Osteoblast (primary cell): ENCODE measurements around the gene GOLPH3L. TPM values are rescaled to one million over a fixed set of nuclear protein-coding genes. Genes with fewer than 3 reads are reported as not detected.
"Not testable (repeated sequence)": the region's sequence is repeated elsewhere in the genome, so short reads cannot be mapped to it uniquely, and the experiment has no call there.

Experiments
- DNase-seq: peaks from one replicate; pipeline ENCODE4 v3.0.0; 2011; ENCODE audit warnings: low spot score, mixed read lengths; ENCODE audit not compliant: insufficient read length; ENCODE audit errors: missing footprints
- H2AFZ ChIP-seq: 2 replicates; pipeline ENCODE4 v1.6.0; 2011; ENCODE audit warnings: mild to moderate bottlenecking, low read length
- H3K27ac ChIP-seq: 2 replicates; pipeline ENCODE4 v1.5.1; 2011; ENCODE audit warnings: mild to moderate bottlenecking, low read depth, low read length, moderate library complexity
- H3K27me3 ChIP-seq: 2 replicates; pipeline ENCODE4 v1.6.0; 2012; ENCODE audit warnings: mild to moderate bottlenecking, control low read depth, inconsistent platforms, low read length, moderate library complexity; ENCODE audit not compliant: insufficient read depth
- H3K36me3 ChIP-seq: 2 replicates; pipeline ENCODE4 v1.5.1; 2011; ENCODE audit warnings: mild to moderate bottlenecking, low read length, control low read depth, moderate library complexity; ENCODE audit not compliant: insufficient read depth
- H3K4me1 ChIP-seq: 2 replicates; pipeline ENCODE4 v1.5.1; 2011; ENCODE audit warnings: mild to moderate bottlenecking, low read length, control low read depth, moderate library complexity; ENCODE audit not compliant: insufficient read depth
- H3K4me2 ChIP-seq: 2 replicates; pipeline ENCODE4 v1.6.0; 2011; ENCODE audit warnings: mild to moderate bottlenecking, low read length; ENCODE audit not compliant: insufficient read depth
- H3K4me3 ChIP-seq: fragments of 200-600 bp; sonication (generic); 3 replicates; pipeline ENCODE4 v1.5.1; 2012; ENCODE audit warnings: mild to moderate bottlenecking, low read length, inconsistent platforms; ENCODE audit not compliant: insufficient read depth
- H3K79me2 ChIP-seq: 2 replicates; pipeline ENCODE4 v1.6.0; 2012; ENCODE audit warnings: mild to moderate bottlenecking, low read length, control low read depth, inconsistent platforms; ENCODE audit not compliant: insufficient read depth
- H3K9me3 ChIP-seq: 2 replicates; pipeline ENCODE4 v1.5.1; 2011; ENCODE audit warnings: low read depth, low read length, control low read depth
- H4K20me1 ChIP-seq: 2 replicates; pipeline ENCODE4 v1.6.0; 2012; ENCODE audit warnings: mild to moderate bottlenecking, low read length, control low read depth; ENCODE audit not compliant: insufficient read depth
- total RNA-seq: library from RNA; depleted of rRNA; stranded (reverse); fragments of >200 nt; gene quantifications from 2 replicates; pipeline ENCODE4 v1.2.3, GENCODE V29; 2012
- TF ChIP-seq, protein P1 (sequence below): IDR thresholded peaks from 2 replicates; pipeline ENCODE4 v1.5.1; 2011; ENCODE audit warnings: mild to moderate bottlenecking, low read depth, low read length, moderate library complexity; ENCODE audit errors: extremely low read depth

GOLPH3L gene
- total RNA-seq, 1 donor = 17.0 TPM

GRCh38 chr1:150662811-150663210, 34.1 kb downstream of the GOLPH3L start:
- TF ChIP-seq, protein P1, sequence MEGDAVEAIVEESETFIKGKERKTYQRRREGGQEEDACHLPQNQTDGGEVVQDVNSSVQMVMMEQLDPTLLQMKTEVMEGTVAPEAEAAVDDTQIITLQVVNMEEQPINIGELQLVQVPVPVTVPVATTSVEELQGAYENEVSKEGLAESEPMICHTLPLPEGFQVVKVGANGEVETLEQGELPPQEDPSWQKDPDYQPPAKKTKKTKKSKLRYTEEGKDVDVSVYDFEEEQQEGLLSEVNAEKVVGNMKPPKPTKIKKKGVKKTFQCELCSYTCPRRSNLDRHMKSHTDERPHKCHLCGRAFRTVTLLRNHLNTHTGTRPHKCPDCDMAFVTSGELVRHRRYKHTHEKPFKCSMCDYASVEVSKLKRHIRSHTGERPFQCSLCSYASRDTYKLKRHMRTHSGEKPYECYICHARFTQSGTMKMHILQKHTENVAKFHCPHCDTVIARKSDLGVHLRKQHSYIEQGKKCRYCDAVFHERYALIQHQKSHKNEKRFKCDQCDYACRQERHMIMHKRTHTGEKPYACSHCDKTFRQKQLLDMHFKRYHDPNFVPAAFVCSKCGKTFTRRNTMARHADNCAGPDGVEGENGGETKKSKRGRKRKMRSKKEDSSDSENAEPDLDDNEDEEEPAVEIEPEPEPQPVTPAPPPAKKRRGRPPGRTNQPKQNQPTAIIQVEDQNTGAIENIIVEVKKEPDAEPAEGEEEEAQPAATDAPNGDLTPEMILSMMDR = no peak
- Histone ChIP-seq H3K36me3 (peaks cover 6% of the 10 kb centered on the region), H3K4me3 (no peak overlapping the region), H2AFZ (no peak overlapping the region), H3K4me1 (no peaks in the 10 kb centered on the region), H3K79me2 (no peaks in the 10 kb centered on the region), H3K4me2 (no peak overlapping the region), H3K27ac (no peak overlapping the region), H3K27me3 (no peaks in the 10 kb centered on the region), H3K9me3 (no peaks in the 10 kb centered on the region), H4K20me1 (no peaks in the 10 kb centered on the region)
- no peak for DNase-seq

DNA sequence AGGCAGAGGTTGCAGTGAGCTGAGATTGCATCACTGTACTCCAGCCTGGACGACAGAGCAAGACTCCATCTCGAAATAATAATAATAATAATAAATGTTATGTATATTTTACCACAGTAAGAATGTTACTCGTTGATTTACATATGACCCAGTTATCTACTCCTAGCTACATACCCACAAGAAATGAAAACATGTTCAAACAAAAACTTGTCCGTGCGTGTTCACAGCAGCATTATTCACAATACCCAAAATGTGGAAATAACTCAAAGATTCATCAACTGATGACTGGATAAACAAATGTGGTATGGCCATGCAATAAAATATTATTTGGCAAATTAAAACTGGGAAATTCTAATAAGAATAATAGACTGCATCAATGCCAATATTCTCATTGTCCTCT, 35.8 kb downstream of the GOLPH3L start:
- Histone ChIP-seq H3K79me2 (no peaks in the 10 kb centered on the region), H3K4me1 (no peaks in the 10 kb centered on the region), H3K27ac (no peak overlapping the region), H3K4me3 (no peak overlapping the region), H3K4me2 (no peak overlapping the region), H4K20me1 (no peaks in the 10 kb centered on the region), H3K9me3 (no peaks in the 10 kb centered on the region), H3K27me3 (no peaks in the 10 kb centered on the region), H3K36me3 (peaks cover 6% of the 10 kb centered on the region), H2AFZ (no peak overlapping the region)
- TF ChIP-seq, protein P1 = no peak
- no peak for DNase-seq

DNA sequence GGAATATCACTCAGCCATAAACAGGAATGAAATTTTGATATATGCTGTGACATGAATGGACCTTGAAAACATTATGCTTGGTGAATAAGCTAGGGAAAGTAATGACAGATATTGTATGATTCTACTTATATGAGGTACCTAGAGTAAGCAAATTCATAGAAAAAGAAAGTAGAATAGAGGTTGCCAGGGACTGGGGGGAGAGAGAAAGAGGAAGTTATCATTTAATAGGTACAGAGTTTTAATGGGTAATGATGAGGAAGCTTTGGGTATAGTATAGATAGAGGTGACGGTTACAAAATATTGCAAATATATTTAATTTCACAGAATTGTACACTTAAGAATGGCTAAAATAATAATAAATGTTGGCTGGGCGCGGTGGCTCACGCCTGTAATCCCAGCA, 36.4 kb downstream of the GOLPH3L start:
- TF ChIP-seq, protein P1 = no peak
- no peak overlapping the region for H3K27ac ChIP-seq
- H3K36me3 ChIP-seq = peaks cover 6% of the 10 kb centered on the region
- no peaks in the 10 kb centered on the region for H3K27me3 ChIP-seq
- no peaks in the 10 kb centered on the region for H4K20me1 ChIP-seq
- no peak for DNase-seq
- no peak overlapping the region for H2AFZ ChIP-seq
- H3K4me1 ChIP-seq = no peaks in the 10 kb centered on the region
- no peaks in the 10 kb centered on the region for H3K9me3 ChIP-seq
- no peaks in the 10 kb centered on the region for H3K79me2 ChIP-seq
- no peak overlapping the region for H3K4me3 ChIP-seq
- no peak overlapping the region for H3K4me2 ChIP-seq

GRCh38 chr1:150657064-150657463, 39.9 kb downstream of the GOLPH3L start:
- not testable (repeated sequence) for DNase-seq, H3K27ac ChIP-seq, H3K79me2 ChIP-seq, H3K27me3 ChIP-seq, H2AFZ ChIP-seq, H3K4me3 ChIP-seq, H3K4me2 ChIP-seq, H4K20me1 ChIP-seq, H3K4me1 ChIP-seq, H3K36me3 ChIP-seq, H3K9me3 ChIP-seq

DNA sequence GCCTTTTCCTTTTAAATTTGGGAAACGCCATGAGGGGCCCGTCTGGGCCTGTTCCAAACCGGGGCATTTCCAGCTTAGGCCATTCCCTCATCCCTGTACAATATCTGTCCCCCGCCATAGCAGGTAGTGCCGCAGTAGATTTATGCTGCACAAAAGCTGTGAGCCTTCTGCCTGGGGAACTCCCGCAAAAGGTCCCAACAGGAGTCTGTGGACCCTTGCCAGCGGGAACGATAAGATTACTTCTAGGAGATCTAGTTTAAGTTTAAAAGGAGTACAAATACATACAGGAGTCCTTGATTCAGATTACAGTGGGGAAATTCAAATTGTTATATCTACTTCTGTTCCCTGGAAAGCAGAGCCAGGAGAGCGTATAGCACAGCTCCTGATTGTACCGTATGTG, 42.3 kb downstream of the GOLPH3L start:
- not testable (repeated sequence) for H3K79me2 ChIP-seq, DNase-seq, H4K20me1 ChIP-seq, H3K4me3 ChIP-seq, H3K4me2 ChIP-seq, H3K27ac ChIP-seq, H3K36me3 ChIP-seq, H3K4me1 ChIP-seq, H3K27me3 ChIP-seq, H2AFZ ChIP-seq, H3K9me3 ChIP-seq
